Fibroblast of pulmonary artery (primary cell): ENCODE data around the gene SLC29A1.

Experiments
- DNase-seq: peaks from one replicate; pipeline ENCODE4 v3.0.0-alpha.2; 2010; ENCODE audit warnings: low read depth
- H3K4me3 ChIP-seq: replicated peaks from 2 replicates; pipeline ENCODE4 v1.5.1; 2011; ENCODE audit warnings: low read depth, mild to moderate bottlenecking, control low read depth, low read length, moderate library complexity
- TF ChIP-seq, protein P1 (sequence below): IDR thresholded peaks from 2 replicates; pipeline ENCODE4 v1.5.1; 2011; ENCODE audit warnings: mild to moderate bottlenecking, control low read depth, low read length, inconsistent platforms; ENCODE audit errors: missing control alignments

Gene SLC29A1

GRCh38 chr6:44278774-44279697 is 55.6 kb downstream of the SLC29A1 start:
- TF ChIP-seq, protein P1, sequence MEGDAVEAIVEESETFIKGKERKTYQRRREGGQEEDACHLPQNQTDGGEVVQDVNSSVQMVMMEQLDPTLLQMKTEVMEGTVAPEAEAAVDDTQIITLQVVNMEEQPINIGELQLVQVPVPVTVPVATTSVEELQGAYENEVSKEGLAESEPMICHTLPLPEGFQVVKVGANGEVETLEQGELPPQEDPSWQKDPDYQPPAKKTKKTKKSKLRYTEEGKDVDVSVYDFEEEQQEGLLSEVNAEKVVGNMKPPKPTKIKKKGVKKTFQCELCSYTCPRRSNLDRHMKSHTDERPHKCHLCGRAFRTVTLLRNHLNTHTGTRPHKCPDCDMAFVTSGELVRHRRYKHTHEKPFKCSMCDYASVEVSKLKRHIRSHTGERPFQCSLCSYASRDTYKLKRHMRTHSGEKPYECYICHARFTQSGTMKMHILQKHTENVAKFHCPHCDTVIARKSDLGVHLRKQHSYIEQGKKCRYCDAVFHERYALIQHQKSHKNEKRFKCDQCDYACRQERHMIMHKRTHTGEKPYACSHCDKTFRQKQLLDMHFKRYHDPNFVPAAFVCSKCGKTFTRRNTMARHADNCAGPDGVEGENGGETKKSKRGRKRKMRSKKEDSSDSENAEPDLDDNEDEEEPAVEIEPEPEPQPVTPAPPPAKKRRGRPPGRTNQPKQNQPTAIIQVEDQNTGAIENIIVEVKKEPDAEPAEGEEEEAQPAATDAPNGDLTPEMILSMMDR, result no peak
- no peak for DNase-seq

More at GRCh38 chr6:44278774-44279697, 55.6 kb downstream of the SLC29A1 start:
- no peak overlapping the region for H3K4me3 ChIP-seq
